HG02571 (cell line): Measurements from ENCODE around the gene MAGIX.
"Not testable (repeated sequence)": the region's sequence is repeated elsewhere in the genome, so short reads cannot be mapped to it uniquely, and the experiment has no call there.

Experiments used
- ATAC-seq: cut with Tn5 transposase; IDR thresholded peaks from one replicate; pipeline ENCODE4 v1.9.1; 2021; ENCODE audit warnings: mild to moderate bottlenecking, moderate library complexity; ENCODE audit not compliant: unreplicated experiment

MAGIX gene

GRCh38 chrX:49162620-49163019 is at the start of gene MAGIX:
Gene MAGIX, plus strand, starts transcription at chrX:49162758. Its CDS starts 132 bp downstream, at chrX:49162890.
- ATAC-seq, result no peak

- ATAC-seq, result no peak
These were observed 46.5 kb upstream of the MAGIX start for GRCh38 chrX:49116076-49116475.

- no peak for ATAC-seq
These were observed 45.8 kb upstream of the MAGIX start for GRCh38 chrX:49116716-49117115.

- no peak for ATAC-seq
These were observed 45.0 kb upstream of the MAGIX start for GRCh38 chrX:49117581-49117980.

- no peak for ATAC-seq
These were observed 42.5 kb upstream of the MAGIX start for GRCh38 chrX:49120091-49120490.

- no peak for ATAC-seq
These were observed 40.1 kb upstream of the MAGIX start for GRCh38 chrX:49122499-49122898.

- ATAC-seq, result not testable (repeated sequence)
These were observed 34.8 kb upstream of the MAGIX start for GRCh38 chrX:49127742-49128258.

- ATAC-seq, result no peak
These were observed 33.1 kb upstream of the MAGIX start for GRCh38 chrX:49129427-49129826.

- ATAC-seq, result not testable (repeated sequence)
These were observed 30.3 kb upstream of the MAGIX start for GRCh38 chrX:49132275-49132674.

- no peak for ATAC-seq
These were observed 28.8 kb upstream of the MAGIX start for GRCh38 chrX:49133759-49134158.

- ATAC-seq, result no peak
These were observed 25.1 kb upstream of the MAGIX start for GRCh38 chrX:49137492-49137891.

GRCh38 chrX:49139713-49140112 is 22.8 kb upstream of the MAGIX start:
- no peak for ATAC-seq

GRCh38 chrX:49142264-49142663 is 20.3 kb upstream of the MAGIX start:
- not testable (repeated sequence) for ATAC-seq

- not testable (repeated sequence) for ATAC-seq
These were observed 19.4 kb upstream of the MAGIX start for GRCh38 chrX:49143154-49143553.

GRCh38 chrX:49147282-49147681 is 15.3 kb upstream of the MAGIX start:
- no peak for ATAC-seq

- ATAC-seq, result no peak
These were observed 14.6 kb upstream of the MAGIX start for GRCh38 chrX:49147936-49148335.

GRCh38 chrX:49148390-49149100 is 14.0 kb upstream of the MAGIX start:
- ATAC-seq, result not testable (repeated sequence)

GRCh38 chrX:49149291-49149690 is 13.3 kb upstream of the MAGIX start:
- ATAC-seq, result not testable (repeated sequence)

GRCh38 chrX:49153467-49153866 is 9.1 kb upstream of the MAGIX start:
- no peak for ATAC-seq

- ATAC-seq, result no peak
These were observed 7.2 kb upstream of the MAGIX start for GRCh38 chrX:49155243-49155899.

GRCh38 chrX:49155900-49156837 is 6.4 kb upstream of the MAGIX start:
- peak; percentile 80 for ATAC-seq
